RWPE2 (cell line): ENCODE data around the gene FGF1.

Source experiments
- ATAC-seq: fragments of 200-7000 bp; cut with Tn5 transposase; 3 replicates; pipeline ENCODE4 v1.9.1; 2021; ENCODE audit warnings: low read depth
- DNase-seq: peaks from one replicate; pipeline ENCODE4 v3.0.0-alpha.2; 2020; ENCODE audit warnings: low spot score
- H3K27ac ChIP-seq: fragments of 450-650 bp; 2 replicates; pipeline ENCODE4 v1.5.1; 2017; ENCODE audit warnings: mild to moderate bottlenecking; ENCODE audit not compliant: poor library complexity, severe bottlenecking
- H3K27me3 ChIP-seq: fragments of 250-450 bp; sonication (Bioruptor Pico); 2 replicates; pipeline ENCODE4 v1.5.1; 2021; ENCODE audit warnings: mild to moderate bottlenecking, moderate library complexity; ENCODE audit not compliant: insufficient read depth, poor library complexity, severe bottlenecking
- H3K36me3 ChIP-seq: fragments of 250-450 bp; sonication (Bioruptor Pico); 2 replicates; pipeline ENCODE4 v1.5.1; 2020; ENCODE audit warnings: low read depth, mild to moderate bottlenecking, moderate library complexity
- H3K4me1 ChIP-seq: fragments of 250-450 bp; sonication (Bioruptor Pico); 2 replicates; pipeline ENCODE4 v1.5.1; 2021; ENCODE audit warnings: mild to moderate bottlenecking, moderate library complexity; ENCODE audit not compliant: insufficient read depth, poor library complexity, severe bottlenecking
- H3K4me3 ChIP-seq: fragments of 250-450 bp; sonication (Bioruptor Pico); 2 replicates; pipeline ENCODE4 v1.5.1; 2021; ENCODE audit warnings: mild to moderate bottlenecking, moderate library complexity; ENCODE audit not compliant: severe bottlenecking
- H3K9me3 ChIP-seq: fragments of 250-450 bp; sonication (Bioruptor Pico); 2 replicates; pipeline ENCODE4 v1.5.1; 2021; ENCODE audit warnings: mild to moderate bottlenecking, moderate library complexity; ENCODE audit not compliant: severe bottlenecking
- CTCF ChIP-seq: fragments of 450-650 bp; IDR thresholded peaks from one replicate; pipeline ENCODE4 v1.5.1; 2017; ENCODE audit warnings: mild to moderate bottlenecking, moderate library complexity; ENCODE audit not compliant: poor library complexity, severe bottlenecking

Gene FGF1

DNA sequence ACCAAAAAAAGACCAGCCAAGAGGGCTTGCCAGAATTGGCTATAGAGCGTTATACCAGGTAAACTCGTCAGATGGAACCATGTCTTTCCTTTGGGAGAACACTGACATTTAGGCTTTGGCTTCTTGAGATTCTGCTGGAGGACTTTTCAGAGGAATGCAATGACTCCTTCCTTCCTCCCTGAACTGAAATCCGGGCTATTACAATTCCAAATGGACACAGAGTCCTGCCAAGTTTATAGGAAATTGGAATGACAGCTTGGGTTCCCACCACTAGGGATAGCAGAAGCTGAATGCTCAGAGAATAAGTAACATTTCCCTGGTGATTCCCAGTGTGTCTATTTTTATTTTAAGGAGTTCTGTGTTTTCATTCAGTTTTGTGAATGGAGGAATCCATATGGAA is 143.0 kb downstream of the FGF1 start:
- no peak overlapping the region for H3K27ac ChIP-seq
- no peaks in the 10 kb centered on the region for H3K36me3 ChIP-seq
- no peak overlapping the region for H3K4me3 ChIP-seq
- TF ChIP-seq CTCF = no peak
- DNase-seq = no peak
- no peak for ATAC-seq
- no peaks in the 10 kb centered on the region for H3K9me3 ChIP-seq
- H3K4me1 ChIP-seq = peaks cover 13% of the 10 kb centered on the region
- no peaks in the 10 kb centered on the region for H3K27me3 ChIP-seq
